CMK (cell line): ENCODE results near the gene CYP27C1.
"Not testable (repeated sequence)": the region's sequence is repeated elsewhere in the genome, so short reads cannot be mapped to it uniquely, and the experiment has no call there.

Experiments
- DNase-seq: peaks from one replicate; pipeline ENCODE4 v3.0.0-alpha.2; 2010; ENCODE audit warnings: low read depth

Gene CYP27C1

GRCh38 chr2:127224135-127224534 lies 4.0 kb upstream of the CYP27C1 start:
- not testable (repeated sequence) for DNase-seq

DNA sequence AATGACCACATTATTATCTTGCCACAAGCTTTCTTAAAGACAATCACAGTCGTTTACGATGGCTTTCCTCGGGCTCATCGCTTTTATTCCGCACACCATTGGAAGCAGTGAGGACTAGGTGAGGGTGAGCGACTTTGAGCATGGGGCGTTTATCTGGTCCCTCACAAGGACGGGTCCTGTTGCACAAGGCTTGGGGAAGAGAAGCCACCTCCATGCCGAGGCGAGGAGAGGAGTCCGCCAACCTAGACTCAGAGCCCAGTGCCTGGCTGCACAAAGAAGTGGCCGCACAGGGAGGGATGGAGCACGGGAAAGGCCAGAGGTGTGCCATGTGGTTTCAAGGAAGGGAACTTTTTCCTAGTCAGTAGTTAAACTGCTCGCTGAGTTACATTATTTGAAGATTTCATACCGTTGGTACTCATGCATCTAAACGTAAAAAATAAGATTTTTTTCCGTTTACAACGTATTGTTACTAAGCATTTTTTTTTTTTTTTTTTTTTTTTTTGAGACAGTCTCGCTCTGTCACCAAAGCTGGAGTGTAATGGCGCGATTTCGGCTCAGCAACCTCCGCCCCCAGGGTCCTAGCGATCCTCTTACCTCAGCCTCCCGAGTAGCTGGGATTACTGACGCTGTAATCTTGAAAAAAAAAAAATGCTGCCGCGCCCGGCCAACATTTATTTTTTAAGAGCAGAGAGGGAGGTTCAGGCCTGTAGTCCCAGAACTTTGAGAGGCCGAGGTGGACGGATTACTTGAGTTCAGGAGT lies 849 bp upstream of the CYP27C1 start:
- no peak for DNase-seq

DNA sequence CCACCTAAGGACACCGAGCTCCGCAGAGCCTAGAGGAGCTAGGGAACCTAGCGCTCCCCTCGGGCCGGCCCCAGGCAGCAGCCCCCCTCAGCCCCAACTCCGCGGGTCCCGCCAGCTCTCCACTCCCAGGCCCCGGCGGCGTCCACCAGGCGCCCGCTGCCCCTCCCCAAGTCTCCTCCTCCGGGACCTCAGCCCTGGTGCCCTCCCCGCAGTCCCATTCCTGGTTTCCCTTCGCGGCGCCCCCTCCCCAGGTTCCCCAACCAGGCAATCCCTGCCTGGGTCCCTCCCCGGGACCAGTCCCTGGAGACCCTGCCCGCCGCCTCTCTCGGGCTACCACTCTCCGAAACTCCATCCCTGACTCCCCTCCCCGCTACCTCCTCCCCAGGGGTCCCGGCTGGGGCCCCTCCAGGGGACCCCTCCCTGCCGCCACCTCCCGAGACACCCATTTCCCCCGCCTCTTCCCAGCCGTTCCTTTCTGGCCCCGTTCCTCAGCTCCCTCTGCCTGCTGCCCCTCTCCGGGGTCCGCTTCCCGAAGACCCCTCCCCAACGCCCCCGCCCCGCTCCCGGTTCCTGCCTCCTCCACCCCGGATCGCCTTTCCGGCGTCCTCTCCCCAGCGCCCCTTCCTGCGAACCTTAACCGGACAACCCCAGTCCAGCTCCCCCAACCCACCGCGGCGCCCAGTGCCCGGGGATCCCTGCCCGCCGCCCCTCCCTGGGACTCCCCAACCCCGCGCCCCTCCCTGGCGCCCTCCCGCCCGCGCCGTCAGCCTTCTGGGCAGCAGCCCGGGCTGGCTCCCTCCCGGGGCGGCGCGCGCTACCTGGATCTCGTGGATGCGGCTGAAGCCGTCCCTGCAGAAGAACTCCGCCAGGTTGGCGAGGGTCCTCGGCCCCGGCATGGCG lies 678 bp downstream of the CYP27C1 start:
- DNase-seq: no peak

GRCh38 chr2:127218812-127219170 lies 1.3 kb downstream of the CYP27C1 start:
- no peak for DNase-seq

- no peak for DNase-seq
Measured at GRCh38 chr2:127217470-127218325, 2.4 kb downstream of the CYP27C1 start.

DNA sequence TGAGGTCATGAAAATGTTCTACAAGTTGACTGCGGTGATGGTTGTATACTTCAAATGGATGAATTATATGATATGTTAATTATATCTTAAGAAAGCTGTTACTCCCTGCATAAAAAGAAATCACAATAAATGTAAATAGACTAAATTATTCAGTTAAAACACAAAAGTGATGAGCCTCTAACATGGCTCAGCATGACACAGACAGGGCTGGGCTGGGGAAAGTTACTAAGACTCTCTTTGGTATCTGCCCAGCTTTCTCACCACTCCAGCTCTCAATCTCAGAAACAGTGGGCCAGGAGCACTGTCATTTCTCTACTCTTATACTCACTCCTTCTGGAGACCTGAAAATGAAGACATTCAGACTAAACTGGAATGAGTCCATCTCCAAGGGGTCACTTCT lies 3.5 kb downstream of the CYP27C1 start:
- DNase-seq: no peak

DNA sequence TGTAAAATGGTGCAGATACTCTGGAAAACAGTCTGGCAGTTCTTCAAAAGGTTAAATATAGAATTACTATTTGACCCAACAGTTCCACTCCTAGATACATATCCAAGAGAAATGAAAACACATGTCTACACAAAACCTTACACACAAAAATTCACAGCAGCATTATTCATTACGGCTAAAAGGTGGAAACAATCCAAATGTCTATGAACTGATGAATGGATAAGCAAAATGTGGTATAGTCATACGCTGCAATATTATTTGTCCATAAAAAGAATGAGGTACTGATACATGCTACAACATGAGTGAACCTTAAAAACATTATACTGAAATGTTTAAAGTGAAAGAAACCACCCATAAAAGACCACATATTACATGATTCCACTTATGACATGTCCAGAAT lies 4.0 kb downstream of the CYP27C1 start:
- no peak for DNase-seq

DNA sequence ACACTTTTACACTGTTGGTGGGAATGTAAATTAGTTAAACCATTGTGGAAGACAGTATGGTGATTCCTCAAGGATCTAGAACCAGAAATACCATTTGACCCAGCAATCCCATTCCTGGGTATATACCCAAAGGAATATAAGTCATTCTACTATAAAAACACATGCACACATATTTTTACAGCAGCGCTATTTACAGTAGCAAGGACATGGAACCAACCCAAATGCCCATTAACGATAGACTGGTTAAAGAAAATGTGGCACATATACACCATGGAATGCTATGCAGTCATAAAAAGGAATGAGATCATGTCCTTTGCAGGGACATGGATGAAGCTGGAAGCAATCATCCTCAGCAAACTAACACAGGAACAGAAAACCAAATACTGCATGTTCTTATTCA lies 5.9 kb downstream of the CYP27C1 start:
- not testable (repeated sequence) for DNase-seq

DNA sequence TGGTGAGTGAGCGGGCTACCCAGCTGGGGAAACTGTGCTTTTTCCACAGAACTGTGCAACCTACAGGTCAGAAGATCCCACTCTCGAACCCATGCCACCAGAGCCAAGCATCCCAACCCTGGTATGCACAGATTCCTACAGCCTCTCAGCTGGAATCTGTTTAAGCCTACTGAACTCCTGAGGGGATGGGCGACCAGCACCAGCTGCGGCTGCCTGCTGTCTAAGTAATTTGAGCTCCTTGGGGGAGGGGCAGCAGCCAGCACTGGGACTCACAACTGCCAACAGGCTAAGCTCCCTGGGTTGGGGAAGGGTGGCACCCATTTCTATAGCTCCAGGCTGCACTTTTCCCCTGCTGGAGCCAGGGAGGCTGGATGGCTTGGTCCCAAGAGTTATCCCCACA lies 11.8 kb downstream of the CYP27C1 start:
- no peak for DNase-seq

- no peak for DNase-seq
Measured at GRCh38 chr2:127205218-127206125, 14.6 kb downstream of the CYP27C1 start.

DNA sequence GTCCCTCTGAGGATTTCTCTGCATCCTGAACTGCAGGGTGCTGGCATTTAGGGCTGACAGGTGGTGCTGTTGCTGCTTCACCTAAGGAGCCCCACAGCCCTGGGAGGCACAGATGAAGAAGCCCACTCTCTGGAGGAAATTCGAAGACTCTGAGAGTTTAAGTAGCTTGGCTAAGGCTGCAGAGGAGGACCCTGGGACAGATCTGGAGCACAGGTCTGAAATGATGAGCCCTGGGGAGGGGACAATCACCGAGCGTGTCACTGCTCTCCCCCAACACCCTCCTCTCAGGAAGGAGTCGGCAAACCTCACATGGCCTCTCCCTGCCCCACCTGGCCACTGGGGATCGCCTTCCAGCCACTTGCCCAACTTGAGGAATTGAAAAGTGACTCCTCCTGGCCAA lies 18.6 kb downstream of the CYP27C1 start:
- DNase-seq: no peak

DNA sequence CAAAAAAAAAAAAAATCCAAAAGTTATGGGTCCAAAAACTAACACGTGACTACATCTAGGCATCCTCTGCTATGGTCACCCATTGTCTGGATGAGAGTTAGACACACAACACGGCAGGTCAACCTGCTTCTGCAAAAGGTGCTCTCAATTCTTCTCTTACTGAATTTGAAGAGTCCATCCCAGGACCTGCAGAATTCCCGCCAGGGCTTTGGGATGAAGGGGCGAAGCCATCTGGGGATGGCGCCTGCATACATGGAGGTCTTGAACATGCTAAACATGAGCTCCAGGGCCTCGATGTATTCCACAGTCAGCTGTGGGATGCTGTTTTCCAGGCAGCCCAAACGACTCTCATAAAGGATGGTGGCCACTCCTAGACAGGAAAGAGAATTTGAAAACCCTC lies 19.1 kb downstream of the CYP27C1 start:
- no peak for DNase-seq

DNA sequence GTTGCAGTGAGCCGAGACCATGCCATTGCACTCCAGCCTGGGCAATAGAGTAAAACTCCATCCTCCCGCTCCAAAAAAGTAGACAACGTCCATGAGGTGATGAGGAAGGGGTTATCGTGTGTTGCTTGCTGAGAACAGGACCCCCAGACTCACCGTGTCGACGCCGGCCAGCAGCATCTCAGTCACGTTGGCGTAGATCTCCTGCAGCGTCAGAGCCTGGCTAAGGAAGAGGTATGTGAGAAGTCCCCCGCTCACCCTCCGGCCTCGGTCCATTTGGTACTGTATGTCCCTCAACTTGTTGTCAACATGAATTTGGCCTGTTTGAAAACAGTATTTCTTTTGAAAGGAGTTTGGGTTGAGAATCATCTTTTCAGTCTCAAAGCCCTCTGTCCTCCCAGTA lies 20.9 kb downstream of the CYP27C1 start:
- DNase-seq: no peak

DNA sequence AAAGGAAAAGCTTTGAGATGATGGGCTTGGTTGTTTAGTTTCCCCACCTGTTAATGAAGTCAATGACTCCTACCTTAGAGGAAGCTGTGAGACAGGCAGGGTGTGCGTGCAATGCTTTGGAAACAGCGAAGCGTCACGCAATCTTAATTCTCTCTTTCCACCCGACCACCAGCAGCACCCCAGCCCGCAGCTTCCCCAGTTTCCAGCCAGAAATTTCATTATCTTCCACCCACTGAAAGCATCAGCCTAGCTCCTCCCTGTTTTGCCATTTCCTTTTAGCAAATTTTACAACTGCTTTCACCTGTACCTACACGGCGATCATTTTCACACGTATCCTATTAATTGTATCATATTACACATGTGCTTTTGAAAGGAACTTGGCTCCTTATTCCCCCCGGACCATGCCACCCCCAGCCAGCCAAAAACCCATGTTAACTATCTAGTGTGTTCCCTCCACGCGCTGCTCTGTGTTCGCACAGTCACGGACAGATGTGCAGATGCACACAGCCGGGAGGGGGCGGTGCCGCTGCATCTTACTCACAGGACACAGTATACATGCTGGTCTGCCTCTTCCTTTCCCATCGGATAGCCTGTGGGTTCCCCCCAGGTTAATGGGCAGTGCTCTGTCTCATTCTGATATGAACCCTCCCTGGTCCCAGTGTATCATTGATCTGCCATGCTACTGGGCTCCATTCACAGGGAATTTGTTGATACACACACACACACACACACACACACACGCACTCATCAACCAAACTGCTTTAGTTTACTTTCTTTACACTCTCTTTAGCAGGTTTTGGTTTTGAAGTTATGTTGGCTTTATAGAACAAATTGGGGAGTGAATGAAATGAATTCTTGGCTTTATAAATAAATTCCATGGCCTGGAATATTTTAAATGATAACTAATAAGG lies 22.4 kb downstream of the CYP27C1 start:
- DNase-seq: peak; percentile 49

GRCh38 chr2:127196998-127197397 lies 23.1 kb downstream of the CYP27C1 start:
- DNase-seq: no peak

GRCh38 chr2:127196549-127196948 lies 23.6 kb downstream of the CYP27C1 start:
- DNase-seq: no peak

DNA sequence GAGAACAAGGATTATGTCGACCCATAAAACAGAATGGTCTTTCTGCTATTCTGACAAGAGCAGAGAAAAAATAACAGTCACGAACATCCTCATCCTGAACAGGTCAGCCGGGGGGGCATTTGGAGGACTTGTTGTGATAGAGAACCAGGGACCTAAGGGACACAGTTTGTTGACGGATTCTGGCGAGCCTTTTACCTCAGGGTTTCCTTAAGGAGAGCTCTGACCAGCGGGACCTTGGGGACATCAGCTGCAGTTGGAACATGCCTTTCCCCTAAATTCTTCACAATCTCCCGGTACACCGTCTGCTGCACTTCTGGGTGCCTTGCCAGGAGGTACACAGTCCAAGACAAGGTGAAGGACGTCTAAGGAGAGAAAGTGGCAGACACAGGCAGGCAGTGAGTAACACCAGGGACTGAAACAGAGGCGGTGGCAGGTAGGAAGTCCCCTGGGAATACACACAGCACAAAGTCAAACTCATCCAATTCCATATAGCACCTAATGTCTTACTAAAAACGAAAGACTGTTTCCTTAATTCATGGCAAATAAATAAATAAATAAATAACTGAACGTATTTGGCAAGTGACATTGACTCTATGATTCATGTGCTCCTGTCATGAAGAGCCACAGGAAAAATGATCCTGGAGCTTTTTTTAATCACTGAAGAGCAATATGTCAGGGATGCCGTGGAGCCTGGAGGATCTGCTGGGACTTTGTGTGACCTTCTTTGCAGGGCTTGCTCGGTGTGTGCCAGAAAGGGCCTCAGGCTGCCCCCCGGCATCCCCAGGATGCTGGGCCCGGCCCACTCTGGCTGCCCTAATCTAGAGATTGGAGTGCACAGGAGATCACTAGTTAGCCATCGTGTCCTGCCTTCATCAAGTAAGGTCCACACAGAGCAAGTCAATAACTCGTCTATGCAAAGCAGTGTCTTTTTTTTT lies 24.7 kb downstream of the CYP27C1 start:
- no peak for DNase-seq

DNA sequence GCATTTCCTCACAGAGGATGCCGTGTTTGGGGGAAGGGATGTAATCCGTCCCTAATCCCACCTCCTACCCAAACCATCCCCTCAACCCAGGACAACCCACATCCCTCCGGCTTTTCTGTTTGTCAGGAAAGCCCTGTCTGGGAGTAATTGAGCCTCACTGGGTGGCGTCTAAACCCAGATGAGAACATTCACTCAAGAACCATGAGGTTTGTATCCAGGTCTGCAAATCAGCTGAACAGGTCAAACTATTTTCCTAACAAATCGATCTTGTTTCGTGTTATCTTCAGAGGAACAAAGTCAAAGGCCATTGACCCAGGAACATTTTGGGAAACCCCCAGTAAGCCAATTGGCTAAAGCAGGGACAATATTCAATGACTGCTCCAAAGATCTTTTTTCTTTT lies 25.7 kb downstream of the CYP27C1 start:
- DNase-seq: no peak

- DNase-seq: no peak
Measured at GRCh38 chr2:127193967-127194280, 26.2 kb downstream of the CYP27C1 start.
